HL-60 (cell line): ENCODE results near the gene TRMT44.
"Not testable (repeated sequence)": the region's sequence is repeated elsewhere in the genome, so short reads cannot be mapped to it uniquely, and the experiment has no call there.

Experiments
- DNase-seq, 2 experiments: peaks; one replicate each; pipeline ENCODE4 v3.0.0-alpha.2; 2010 to 2020; ENCODE audit warnings: low read depth in 1 of 2, low spot score in 1 of 2
- H3K27ac ChIP-seq: fragments of 250-450 bp; sonication (Bioruptor Pico); replicated peaks from 2 replicates; pipeline ENCODE4 v1.5.1; 2020; ENCODE audit warnings: mild to moderate bottlenecking, moderate library complexity
- H3K27me3 ChIP-seq: fragments of 250-450 bp; sonication (Bioruptor Pico); 2 replicates; pipeline ENCODE4 v1.5.1; 2021; ENCODE audit warnings: mild to moderate bottlenecking, moderate library complexity; ENCODE audit not compliant: insufficient read depth, poor library complexity, severe bottlenecking
- H3K4me3 ChIP-seq: replicated peaks from 2 replicates; pipeline ENCODE4 v1.5.1; 2011; ENCODE audit warnings: mild to moderate bottlenecking, control low read depth, low read length; ENCODE audit not compliant: insufficient read depth
- CTCF ChIP-seq: IDR thresholded peaks from one replicate; pipeline ENCODE4 v1.5.1; 2011; ENCODE audit warnings: low read length, control low read depth, inconsistent platforms; ENCODE audit not compliant: insufficient read depth
- GABPA ChIP-seq: IDR thresholded peaks from 2 replicates; pipeline ENCODE4 v1.6.1; 2012; ENCODE audit warnings: low read depth
- POLR2AphosphoS5 ChIP-seq: IDR thresholded peaks from 2 replicates; pipeline ENCODE4 v1.6.1; 2012; ENCODE audit warnings: low read depth
- REST ChIP-seq: IDR thresholded peaks from 2 replicates; pipeline ENCODE4 v1.6.1; 2012; ENCODE audit warnings: low read depth; ENCODE audit not compliant: insufficient replicate concordance
- SPI1 ChIP-seq: IDR thresholded peaks from 2 replicates; pipeline ENCODE4 v1.6.1; 2012; ENCODE audit warnings: low read depth, mild to moderate bottlenecking, borderline replicate concordance

The TRMT44 gene

GRCh38 chr4:8478801-8479744 is 38.5 kb downstream of the TRMT44 start:
- H3K27me3 ChIP-seq = no peaks in the 10 kb centered on the region
- DNase-seq = no peak
- TF ChIP-seq GABPA (no peak), REST (no peak), SPI1 (no peak), POLR2AphosphoS5 (no peak), CTCF (no peak)
- H3K27ac ChIP-seq = no peak overlapping the region
- H3K4me3 ChIP-seq = no peak overlapping the region

- no peak overlapping the region for H3K27ac ChIP-seq
- TF ChIP-seq CTCF (no peak), SPI1 (no peak), POLR2AphosphoS5 (no peak), REST (no peak), GABPA (no peak)
- no peak overlapping the region for H3K4me3 ChIP-seq
- no peaks in the 10 kb centered on the region for H3K27me3 ChIP-seq
- no peak for DNase-seq
These were observed 39.6 kb downstream of the TRMT44 start for GRCh38 chr4:8480221-8480620.

GRCh38 chr4:8486643-8487042 is 46.1 kb downstream of the TRMT44 start:
- H3K27ac ChIP-seq, H3K27me3 ChIP-seq, DNase-seq, H3K4me3 ChIP-seq: not testable (repeated sequence)

GRCh38 chr4:8488791-8489369 is 48.3 kb downstream of the TRMT44 start:
- TF ChIP-seq REST = no peak
- TF ChIP-seq CTCF = no peak
- no peak for TF ChIP-seq POLR2AphosphoS5
- no peak for TF ChIP-seq SPI1
- no peak for TF ChIP-seq GABPA
- H3K4me3 ChIP-seq = no peak overlapping the region
- H3K27ac ChIP-seq = no peak overlapping the region
- no peaks in the 10 kb centered on the region for H3K27me3 ChIP-seq
- DNase-seq = no peak

- DNase-seq, H3K27me3 ChIP-seq, H3K27ac ChIP-seq, H3K4me3 ChIP-seq: not testable (repeated sequence)
These were observed 50.9 kb downstream of the TRMT44 start for GRCh38 chr4:8491478-8491877.
